MCF 10A (cell line): ENCODE results near the gene VPS26B. TPM values are rescaled to one million over a fixed set of nuclear protein-coding genes. Genes with fewer than 3 reads are reported as not detected.

Experiments
- BruUV-seq: library from RNA; stranded (reverse); fragments of 400-500 nt; replicated peaks from 2 replicates; lab custom pipeline; 2021; lab: Mats Ljungman, UMichigan
- CTCF ChIA-PET: fragments of 300-600 bp; sonication (Branson Sonifier 250); formaldehyde crosslinking; extraction: SDS; loops from one replicate; lab custom pipeline; 2021; ENCODE audit warnings: antibody characterized with exemption, inconsistent platforms; lab: Yijun Ruan, JAX
- POLR2A ChIA-PET: fragments of 300-600, 350-650 bp; sonication (Branson Sonifier 250); formaldehyde crosslinking; extraction: SDS; loops from one replicate; lab custom pipeline; 2020; ENCODE audit warnings: antibody characterized with exemption, inconsistent platforms; lab: Yijun Ruan, JAX
- DNase-seq: peaks from one replicate; pipeline ENCODE4 v3.0.0-alpha.2; 2018; ENCODE audit not compliant: unreplicated experiment
- H3K27ac Mint-ChIP-seq: one replicate; pipeline ENCODE4 v1.8.0; 2022; ENCODE audit warnings: mild to moderate bottlenecking, low read depth, mixed read lengths; ENCODE audit not compliant: unreplicated experiment
- H3K27me3 Mint-ChIP-seq: one replicate; pipeline ENCODE4 v1.8.0; 2022; ENCODE audit warnings: mixed read lengths; ENCODE audit not compliant: insufficient read depth, unreplicated experiment
- H3K36me3 Mint-ChIP-seq: one replicate; pipeline ENCODE4 v1.8.0; 2022; ENCODE audit warnings: mild to moderate bottlenecking, moderate library complexity, mixed read lengths; ENCODE audit not compliant: insufficient read depth, unreplicated experiment
- H3K4me1 Mint-ChIP-seq: one replicate; pipeline ENCODE4 v1.8.0; 2022; ENCODE audit warnings: mixed read lengths; ENCODE audit not compliant: insufficient read depth, unreplicated experiment
- H3K4me3 Mint-ChIP-seq: one replicate; pipeline ENCODE4 v1.8.0; 2022; ENCODE audit warnings: mild to moderate bottlenecking, moderate library complexity, mixed read lengths; ENCODE audit not compliant: unreplicated experiment
- H3K9me3 Mint-ChIP-seq: one replicate; pipeline ENCODE4 v1.8.0; 2022; ENCODE audit warnings: mixed read lengths; ENCODE audit not compliant: unreplicated experiment
- intact Hi-C: fragments of 100-400 bp; cut with micrococcal nuclease; formaldehyde crosslinking; loops from 2 replicates; pipeline ENCODE4 v1.14.1; 2022
- total RNA-seq: library from RNA; stranded (reverse); gene quantifications from 2 replicates; pipeline ENCODE4 v1.2.3, GENCODE V29; 2022
- TF ChIP-seq, protein P1 (sequence below): fragments of 200-600 bp; IDR thresholded peaks from one replicate; pipeline ENCODE4 v1.8.0; 2022; ENCODE audit warnings: antibody characterized with exemption, mild to moderate bottlenecking; ENCODE audit not compliant: unreplicated experiment

Gene VPS26B
- total RNA-seq, 1 experiment from 2014 or later = 45.2 TPM

DNA sequence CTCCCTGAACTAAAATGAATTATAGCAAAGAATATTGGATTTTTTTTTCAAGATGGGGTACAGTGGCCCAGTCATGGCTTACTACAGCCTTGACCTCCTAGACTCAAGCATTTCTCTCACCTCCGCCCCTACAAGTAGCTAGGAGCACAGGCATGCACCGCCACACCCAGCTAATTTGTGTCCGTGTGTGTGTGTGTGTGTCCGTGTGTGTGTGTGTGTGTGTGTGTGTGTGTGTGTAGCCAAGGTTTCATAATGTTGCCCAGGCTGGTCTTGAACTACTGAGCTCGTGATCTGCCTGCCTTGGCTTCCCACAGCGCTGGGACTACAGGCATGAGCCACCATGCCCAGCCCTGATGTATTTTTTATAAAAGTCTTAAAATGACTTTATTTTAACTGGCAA lies 16.1 kb downstream of the VPS26B start:
- Mint-ChIP-seq H3K4me1 (no peaks in the 10 kb centered on the region), H3K9me3 (no peaks in the 10 kb centered on the region), H3K4me3 (no peak overlapping the region), H3K27me3 (no peaks in the 10 kb centered on the region), H3K36me3 (peaks cover 20% of the 10 kb centered on the region), H3K27ac (no peak overlapping the region)
- ChIA-PET CTCF (interaction anchor here (0.6 to 1.4 kb wide), 3 partner anchors 21 to 70 kb away, joined by 3 read pairs; no protein-coding TSS in a partner anchor), POLR2A (interaction anchor here (0.6 to 1.7 kb wide), 4 partner anchors 8 to 14 kb away, joined by 3 to 4 read pairs (median 3); no protein-coding TSS in a partner anchor)
- TF ChIP-seq, protein P1, sequence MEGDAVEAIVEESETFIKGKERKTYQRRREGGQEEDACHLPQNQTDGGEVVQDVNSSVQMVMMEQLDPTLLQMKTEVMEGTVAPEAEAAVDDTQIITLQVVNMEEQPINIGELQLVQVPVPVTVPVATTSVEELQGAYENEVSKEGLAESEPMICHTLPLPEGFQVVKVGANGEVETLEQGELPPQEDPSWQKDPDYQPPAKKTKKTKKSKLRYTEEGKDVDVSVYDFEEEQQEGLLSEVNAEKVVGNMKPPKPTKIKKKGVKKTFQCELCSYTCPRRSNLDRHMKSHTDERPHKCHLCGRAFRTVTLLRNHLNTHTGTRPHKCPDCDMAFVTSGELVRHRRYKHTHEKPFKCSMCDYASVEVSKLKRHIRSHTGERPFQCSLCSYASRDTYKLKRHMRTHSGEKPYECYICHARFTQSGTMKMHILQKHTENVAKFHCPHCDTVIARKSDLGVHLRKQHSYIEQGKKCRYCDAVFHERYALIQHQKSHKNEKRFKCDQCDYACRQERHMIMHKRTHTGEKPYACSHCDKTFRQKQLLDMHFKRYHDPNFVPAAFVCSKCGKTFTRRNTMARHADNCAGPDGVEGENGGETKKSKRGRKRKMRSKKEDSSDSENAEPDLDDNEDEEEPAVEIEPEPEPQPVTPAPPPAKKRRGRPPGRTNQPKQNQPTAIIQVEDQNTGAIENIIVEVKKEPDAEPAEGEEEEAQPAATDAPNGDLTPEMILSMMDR = no peak
- BruUV-seq = no TSS peak
- DNase-seq = no peak
- intact Hi-C loops = no loop called here

DNA sequence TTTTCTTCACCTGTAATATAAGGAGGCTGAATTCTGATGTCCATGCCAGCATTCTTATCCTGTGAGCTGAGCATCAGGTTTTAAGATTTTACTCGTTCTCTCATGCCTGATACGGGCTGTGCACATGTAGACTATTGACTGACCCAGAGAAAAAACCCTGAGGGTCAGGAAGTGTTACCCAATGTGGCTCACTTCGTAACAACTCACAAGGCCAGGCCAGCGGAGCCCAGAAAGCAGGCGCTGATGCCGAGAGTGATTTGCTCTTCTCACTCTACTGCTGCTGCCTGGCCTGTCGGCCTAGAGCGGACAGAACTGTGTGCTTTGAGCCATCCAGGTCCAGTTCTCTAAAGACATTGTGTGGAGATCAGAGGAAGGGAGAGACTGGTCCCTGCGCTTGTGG lies 17.9 kb downstream of the VPS26B start:
- no TSS peak for BruUV-seq
- no peak for DNase-seq
- intact Hi-C loops = no loop called here
- ChIA-PET POLR2A (no interaction called here), CTCF (interaction anchor here (0.9 kb wide), 1 partner anchor 107 kb away, joined by 4 read pairs; no protein-coding TSS in a partner anchor)
- no peak overlapping the region for H3K4me3 Mint-ChIP-seq
- H3K27me3 Mint-ChIP-seq = no peaks in the 10 kb centered on the region
- TF ChIP-seq, protein P1 = no peak
- no peaks in the 10 kb centered on the region for H3K9me3 Mint-ChIP-seq
- peaks cover 7% of the 10 kb centered on the region for H3K36me3 Mint-ChIP-seq
- no peaks in the 10 kb centered on the region for H3K4me1 Mint-ChIP-seq
- no peak overlapping the region for H3K27ac Mint-ChIP-seq

DNA sequence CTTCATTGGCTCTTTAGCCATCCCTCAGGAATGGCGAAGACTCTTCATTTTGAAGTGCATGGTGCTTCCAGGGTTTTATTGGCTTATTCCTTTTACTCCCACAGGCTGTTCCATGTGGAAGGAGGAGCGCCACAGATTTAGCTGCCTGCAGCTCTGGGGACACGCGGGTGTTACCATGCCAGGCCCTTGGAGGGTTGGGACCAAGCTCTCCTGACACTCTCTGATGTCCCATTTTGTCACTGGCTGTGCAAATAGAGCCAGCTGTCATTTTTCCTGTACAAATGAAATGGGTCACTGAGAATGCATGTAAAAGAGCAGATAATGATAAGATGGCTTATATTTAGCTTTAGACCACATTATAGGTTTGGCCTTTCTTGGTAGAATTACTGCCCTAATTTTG lies 19.4 kb downstream of the VPS26B start:
- BruUV-seq = no TSS peak
- DNase-seq = no peak
- no peaks in the 10 kb centered on the region for H3K27me3 Mint-ChIP-seq
- intact Hi-C loops = loop anchor here (1.0 kb wide), 1 partner anchor 37 kb away; no protein-coding TSS in a partner anchor
- H3K4me1 Mint-ChIP-seq = no peaks in the 10 kb centered on the region
- peaks cover 22% of the 10 kb centered on the region for H3K36me3 Mint-ChIP-seq
- H3K27ac Mint-ChIP-seq = no peak overlapping the region
- ChIA-PET CTCF (interaction anchor here (0.6 to 2.0 kb wide), 14 partner anchors 10 to 1165 kb away, joined by 3 to 11 read pairs (median 3); partner anchors contain the start of genes NCAPD3 and VPS26B), POLR2A (interaction anchor here (0.6 to 1.7 kb wide), 4 partner anchors 13 to 112 kb away, joined by 4 read pairs; partner anchors contain the start of gene VPS26B)
- no peaks in the 10 kb centered on the region for H3K9me3 Mint-ChIP-seq
- TF ChIP-seq, protein P1 = no peak
- H3K4me3 Mint-ChIP-seq = no peak overlapping the region

DNA sequence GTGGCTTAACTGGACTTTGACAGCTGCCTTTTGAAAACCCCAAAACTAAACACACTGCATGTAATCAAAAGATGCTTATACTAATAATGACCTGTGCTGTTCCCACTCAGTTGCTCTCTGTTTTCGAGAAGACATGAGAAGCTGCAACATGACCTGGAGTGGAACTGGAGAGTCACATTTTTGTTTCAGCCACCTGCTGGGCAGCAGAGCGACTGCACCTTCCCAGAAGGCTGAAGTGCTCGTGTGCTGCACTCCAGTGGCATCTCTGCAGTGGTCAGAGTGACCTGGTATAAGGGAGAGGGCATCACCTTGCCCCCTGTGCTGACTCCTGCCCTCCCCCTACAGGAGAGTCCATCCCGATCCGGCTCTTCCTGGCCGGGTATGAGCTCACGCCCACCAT lies 20.1 kb downstream of the VPS26B start:
- H3K36me3 Mint-ChIP-seq = peaks cover 29% of the 10 kb centered on the region

More for the DNA sequence above, 20.1 kb downstream of the VPS26B start:
- intact Hi-C loops = loop anchor here (1.0 kb wide), 1 partner anchor 37 kb away; no protein-coding TSS in a partner anchor
- ChIA-PET CTCF (interaction anchor here (0.6 to 2.0 kb wide), 13 partner anchors 10 to 1166 kb away, joined by 3 to 11 read pairs (median 3); partner anchors contain the start of genes NCAPD3 and VPS26B), POLR2A (interaction anchor here (0.6 to 1.7 kb wide), 3 partner anchors 19 to 111 kb away, joined by 4 read pairs; partner anchors contain the start of gene VPS26B)
- Mint-ChIP-seq H3K4me3 (no peak overlapping the region), H3K27me3 (no peaks in the 10 kb centered on the region), H3K4me1 (no peaks in the 10 kb centered on the region), H3K9me3 (no peaks in the 10 kb centered on the region), H3K27ac (no peak overlapping the region)
- peak; percentile 18 for DNase-seq
- BruUV-seq = no TSS peak
- TF ChIP-seq, protein P1 = peak; percentile 36
